DMS53 treated with DMSO at 0.1 percent for 48 hours (cell line): ENCODE measurements around the gene PRPF19.

Source experiments
- DNase-seq: peaks from one replicate; lab custom pipeline; 2025; ENCODE audit not compliant: unreplicated experiment; lab: John Stamatoyannopoulos, UW

The PRPF19 gene

GRCh38 chr11:60924110-60924905 lies 17.9 kb upstream of the PRPF19 start, which contains the start of gene TMEM132A:
TMEM132A (plus strand) TSS chr11:60924460; CDS start chr11:60924634, 174 bp downstream.
- DNase-seq: peak; percentile 56

GRCh38 chr11:60923800-60924109 lies 17.4 kb upstream of the PRPF19 start:
- DNase-seq: no peak

DNA sequence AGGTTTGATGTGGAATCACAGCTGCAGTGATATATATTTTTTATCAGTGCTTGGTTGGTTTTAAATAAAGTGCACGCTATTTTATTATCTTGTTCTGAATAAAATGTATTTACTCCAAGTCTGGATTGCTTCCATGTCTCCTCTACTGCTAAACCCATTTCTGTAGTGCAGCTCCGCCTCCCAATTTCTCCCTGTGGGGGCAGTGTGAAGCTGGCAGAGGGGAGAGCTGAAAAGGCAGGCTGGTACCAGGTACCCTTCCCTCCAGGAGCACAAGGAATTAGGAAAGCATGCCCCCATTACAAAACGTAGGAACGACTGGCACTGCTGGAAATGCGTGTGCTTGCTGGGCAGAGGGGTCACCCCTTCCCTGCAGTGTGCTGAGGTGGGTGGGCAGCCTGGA lies 16.9 kb upstream of the PRPF19 start:
- DNase-seq: no peak

DNA sequence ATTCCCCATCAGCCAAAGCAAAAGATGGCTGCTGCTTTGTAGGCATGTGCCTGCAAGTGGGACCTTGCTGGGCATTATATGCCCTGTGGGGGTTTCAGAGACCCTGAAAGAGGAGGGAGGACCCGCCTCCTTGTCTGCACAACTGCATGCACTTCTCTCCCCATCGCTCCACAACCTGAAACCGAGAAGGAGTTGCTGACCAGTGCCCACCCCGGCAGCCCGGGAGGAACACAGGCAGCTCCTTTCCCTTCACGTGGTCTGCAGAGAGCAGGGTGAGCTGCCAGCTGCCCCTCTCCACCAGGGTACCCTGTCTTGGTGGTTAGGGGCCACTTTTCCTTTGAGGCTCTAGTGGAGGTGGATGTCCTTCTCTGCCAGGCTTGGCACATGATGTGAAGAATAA lies 16.5 kb upstream of the PRPF19 start:
- DNase-seq: no peak

DNA sequence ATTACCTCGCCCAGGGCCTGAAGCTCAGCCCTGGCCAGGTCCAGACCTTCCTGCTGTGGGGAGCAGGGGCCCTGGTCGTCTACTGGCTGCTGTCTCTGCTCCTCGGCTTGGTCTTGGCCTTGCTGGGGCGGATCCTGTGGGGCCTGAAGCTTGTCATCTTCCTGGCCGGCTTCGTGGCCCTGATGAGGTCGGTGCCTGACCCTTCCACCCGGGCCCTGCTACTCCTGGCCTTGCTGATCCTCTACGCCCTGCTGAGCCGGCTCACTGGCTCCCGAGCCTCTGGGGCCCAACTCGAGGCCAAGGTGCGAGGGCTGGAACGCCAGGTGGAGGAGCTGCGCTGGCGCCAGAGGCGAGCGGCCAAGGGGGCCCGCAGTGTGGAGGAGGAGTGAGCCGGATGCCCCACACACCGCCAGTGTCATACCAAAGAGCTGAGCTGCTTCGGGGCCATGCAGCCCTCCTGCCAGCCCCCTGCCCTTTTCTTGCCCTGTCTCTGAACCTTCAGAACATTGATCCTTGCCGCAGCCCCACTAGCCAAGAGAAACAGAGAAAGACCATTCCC lies 15.5 kb upstream of the PRPF19 start:
- no peak for DNase-seq

GRCh38 chr11:60921259-60921658 lies 14.9 kb upstream of the PRPF19 start:
- no peak for DNase-seq

GRCh38 chr11:60919956-60920355 lies 13.6 kb upstream of the PRPF19 start:
- DNase-seq: no peak

DNA sequence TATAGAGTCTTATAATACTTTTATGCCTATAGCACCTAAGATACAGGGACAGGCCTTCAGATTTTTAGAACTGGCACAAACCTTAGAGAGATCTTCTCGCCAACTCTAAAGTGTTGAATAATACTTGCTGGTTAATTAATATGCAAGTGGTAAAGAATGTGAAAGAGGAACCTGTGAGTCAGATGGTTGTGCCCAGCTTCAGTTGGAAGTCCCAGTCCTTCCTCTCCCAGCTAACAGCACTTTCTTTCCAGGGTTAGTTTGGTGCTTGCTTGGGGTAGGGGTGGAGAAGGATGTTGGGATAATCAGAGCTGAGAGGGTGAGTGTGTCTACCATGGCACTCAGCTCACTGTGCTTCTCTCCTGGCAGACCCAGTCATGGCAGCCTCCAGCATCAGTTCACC lies 12.9 kb upstream of the PRPF19 start:
- no peak for DNase-seq

DNA sequence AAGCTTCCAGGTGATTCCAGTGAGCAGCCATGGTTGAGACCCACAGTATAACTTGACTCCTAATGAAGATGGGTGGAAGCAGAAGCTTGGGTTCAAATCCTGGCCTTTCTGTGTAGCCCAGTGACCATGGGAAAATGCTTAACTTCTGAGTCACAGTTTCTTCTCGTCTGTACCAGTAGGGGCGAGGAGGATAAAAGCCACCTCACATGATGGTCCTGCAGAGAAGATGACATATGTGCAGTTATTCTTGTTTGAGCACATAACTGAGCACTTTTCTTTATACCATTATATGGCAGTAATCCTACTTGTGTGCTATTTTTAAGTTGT lies 12.5 kb upstream of the PRPF19 start:
- no peak for DNase-seq

DNA sequence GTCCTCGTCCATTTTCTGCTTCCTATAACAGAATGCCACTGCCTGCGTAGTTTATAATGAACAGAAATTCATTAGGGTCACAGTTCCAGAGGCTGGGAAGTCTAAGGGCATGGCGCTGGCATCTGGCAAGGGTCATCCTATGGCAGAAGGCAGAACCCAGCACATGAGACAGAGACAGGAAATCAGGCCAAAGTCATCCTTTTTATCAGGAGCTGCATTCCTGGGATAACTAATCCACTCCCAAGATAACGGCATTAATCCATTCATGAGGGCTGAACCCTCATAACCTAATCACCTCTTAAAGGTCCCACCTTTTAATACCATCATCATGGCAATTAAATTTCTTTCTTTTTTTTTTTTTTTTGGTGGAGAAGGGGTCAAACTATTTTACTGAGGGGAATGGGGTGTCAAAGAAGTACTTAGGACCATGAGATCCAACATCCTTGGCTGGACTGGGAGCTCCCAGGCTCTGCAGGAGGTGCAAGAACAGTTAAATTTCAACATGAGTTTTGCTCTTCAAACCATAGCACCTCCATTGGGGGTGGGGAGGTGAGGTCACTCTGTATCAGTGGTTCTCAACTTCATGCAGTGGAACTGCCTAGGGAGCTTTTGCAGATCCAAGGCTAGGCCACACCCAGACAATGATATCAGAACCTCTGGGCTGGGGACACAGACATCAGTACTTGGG lies 12.0 kb upstream of the PRPF19 start:
- no peak for DNase-seq

DNA sequence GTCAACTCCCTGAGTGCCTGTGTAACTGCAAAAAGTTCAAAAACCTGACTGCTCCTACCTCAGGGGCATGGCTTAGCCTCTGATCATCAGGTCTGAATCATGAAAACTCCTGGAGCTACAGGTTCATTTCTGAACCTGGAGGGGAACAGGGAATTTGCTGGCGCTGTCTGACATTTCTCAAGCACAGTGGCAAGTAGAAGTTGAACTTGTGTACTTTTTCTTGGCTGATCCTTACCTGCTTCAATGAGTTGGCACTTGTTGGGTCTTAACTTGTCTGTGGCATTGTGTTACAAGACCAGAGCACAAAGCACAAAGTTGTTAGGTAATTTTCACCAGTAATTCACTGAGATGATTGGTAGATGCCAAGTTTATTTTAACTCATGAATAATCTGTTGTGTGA lies 10.9 kb upstream of the PRPF19 start:
- no peak for DNase-seq

DNA sequence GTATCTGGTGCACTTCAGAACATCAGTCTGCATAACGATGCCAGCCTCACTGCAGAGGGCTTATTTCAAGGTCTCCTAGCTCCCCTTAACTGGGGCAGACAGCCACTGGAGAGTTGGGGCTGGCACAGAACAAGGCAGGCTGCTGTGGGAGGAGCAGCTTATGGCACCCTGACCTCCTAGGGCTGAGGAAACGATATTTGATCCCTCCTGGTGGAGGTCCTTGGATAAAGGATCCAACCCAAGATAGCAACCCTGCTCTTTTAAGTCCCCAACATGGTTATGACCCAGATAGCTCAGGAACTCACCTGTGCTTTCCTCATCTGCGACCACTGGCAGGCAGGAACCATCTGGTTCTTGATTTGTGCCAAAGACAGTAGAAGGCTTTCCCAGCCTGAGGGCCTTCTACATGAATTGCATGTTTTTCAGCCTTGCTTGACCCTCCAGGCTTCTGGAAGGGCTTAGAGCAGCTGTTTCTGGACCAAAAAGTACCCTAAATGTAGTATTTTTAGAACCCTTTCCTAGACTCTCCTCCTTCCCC lies 10.4 kb upstream of the PRPF19 start:
- no peak for DNase-seq

- no peak for DNase-seq
Measured at GRCh38 chr11:60915248-60915914, 9.0 kb upstream of the PRPF19 start.

DNA sequence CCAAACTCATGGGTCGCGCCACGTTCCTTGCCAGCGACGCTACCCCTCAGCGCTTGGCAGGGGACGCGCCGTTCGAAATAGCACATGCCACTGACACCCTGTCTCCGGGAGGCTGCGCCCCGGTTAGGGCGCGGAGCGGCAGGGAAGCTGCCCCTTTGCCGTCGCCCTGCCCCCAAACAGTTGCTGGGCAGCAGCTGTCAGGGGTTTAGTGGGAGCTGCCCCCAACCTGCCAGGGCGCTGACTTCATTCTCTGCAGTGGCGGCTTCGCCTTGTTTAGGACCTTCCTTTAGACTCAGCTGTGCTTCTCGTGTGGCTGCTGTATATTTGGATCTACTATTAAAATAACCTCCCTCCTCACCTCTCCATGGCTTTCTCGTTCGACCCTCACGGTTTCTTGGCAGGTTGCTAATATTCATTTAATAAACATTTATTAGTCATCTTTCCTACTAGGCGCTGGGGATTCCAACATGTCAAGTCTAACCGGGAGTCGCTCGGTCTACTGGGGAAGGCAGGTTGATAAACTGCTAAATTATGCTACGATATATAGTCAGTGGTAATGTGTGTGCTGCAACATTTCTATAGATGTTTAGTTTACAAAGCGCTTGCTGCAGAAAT lies 8.4 kb upstream of the PRPF19 start:
- DNase-seq: no peak

DNA sequence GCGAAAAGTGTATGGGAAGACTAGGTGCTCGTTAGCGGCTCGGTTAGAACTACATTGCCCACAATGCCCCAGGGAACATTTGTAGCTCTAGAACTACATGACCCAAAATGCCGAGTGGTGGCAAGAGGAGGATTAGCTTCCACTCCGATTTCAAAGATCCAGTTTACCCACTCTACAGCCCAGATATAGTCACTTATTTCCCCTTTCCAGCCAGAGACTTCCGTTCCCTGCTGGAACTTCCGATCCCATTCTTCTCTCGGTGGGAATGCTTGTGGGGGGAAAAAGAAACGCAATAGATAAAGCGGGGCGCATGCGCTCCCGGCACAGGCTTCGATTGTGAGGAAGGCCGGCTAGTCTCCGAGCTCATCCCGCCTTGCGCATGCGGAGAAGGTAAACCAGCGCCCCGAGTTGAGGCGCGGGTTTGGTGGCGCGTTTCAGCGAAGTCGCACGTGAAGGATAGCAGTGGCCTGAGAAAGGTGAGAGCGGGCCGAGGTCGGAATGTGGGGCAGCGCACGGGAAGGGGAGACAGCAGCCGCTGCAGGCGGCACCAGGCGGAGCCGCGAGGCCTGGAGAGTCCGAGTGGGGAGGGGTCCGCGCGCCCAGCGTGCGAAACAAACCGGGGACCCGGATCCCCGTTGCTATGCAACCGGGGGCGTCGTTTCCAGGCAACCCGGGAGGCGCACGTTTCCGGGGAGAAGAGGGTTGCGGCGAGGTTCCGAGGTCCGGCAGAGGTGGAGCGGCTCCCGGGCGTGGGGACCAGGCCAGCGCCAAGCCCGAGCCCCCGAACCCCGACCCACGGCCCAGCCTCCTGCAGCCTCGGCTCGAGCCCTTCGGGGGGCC lies 7.6 kb upstream of the PRPF19 start, which contains the start of gene TMEM109:
TMEM109 (plus strand) TSS at position 366 of the 840 bp plus-strand sequence. CDS start 5,536 bp downstream, outside the sequence.
- DNase-seq: peak; percentile 92

- no peak for DNase-seq
Measured at GRCh38 chr11:60912851-60913528, 6.6 kb upstream of the PRPF19 start.

DNA sequence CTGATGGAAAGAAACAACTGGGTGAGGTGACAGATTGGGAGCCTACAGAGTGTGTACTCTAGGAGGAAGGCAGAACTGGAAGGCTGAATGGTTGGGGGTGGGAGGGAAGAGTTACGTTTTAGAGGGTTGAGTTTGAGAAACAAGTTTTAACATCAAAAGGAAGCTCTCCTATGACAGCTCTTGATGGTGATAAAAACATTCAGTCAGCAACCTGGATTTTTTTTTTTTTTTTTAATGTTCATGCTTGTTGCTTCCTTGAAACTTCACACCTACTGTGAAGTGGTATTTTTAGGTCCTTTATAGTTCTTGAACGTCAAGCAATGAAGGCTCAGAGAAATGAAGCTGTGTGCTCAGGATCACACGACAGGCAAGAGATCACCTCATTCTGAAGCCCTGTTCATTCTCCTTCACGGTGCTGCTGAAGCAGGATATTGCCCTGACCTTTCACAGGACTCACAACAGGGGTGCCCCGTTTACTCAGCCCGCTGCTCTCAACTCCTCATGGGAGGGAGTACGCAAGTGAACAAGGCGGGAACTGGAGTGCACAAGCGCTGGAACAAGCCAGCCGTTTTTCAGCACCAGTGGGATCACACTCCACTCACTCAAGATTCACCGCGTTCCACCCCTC lies 6.0 kb upstream of the PRPF19 start:
- DNase-seq: no peak

GRCh38 chr11:60910711-60911380 lies 4.5 kb upstream of the PRPF19 start:
- DNase-seq: no peak

- no peak for DNase-seq
Measured at GRCh38 chr11:60910281-60910687, 3.9 kb upstream of the PRPF19 start.
